GM13976 (cell line): ENCODE measurements around the gene VIL1.

Source experiments
- DNase-seq: peaks from one replicate; pipeline ENCODE4 v3.0.0; 2012; ENCODE audit warnings: low spot score
- CTCF ChIP-seq: IDR thresholded peaks from 2 replicates; pipeline ENCODE4 v1.5.1; 2012; ENCODE audit warnings: borderline replicate concordance, mild to moderate bottlenecking; ENCODE audit not compliant: insufficient read depth; ENCODE audit errors: extremely low read depth, missing control alignments, control extremely low read depth
- in situ Hi-C: fragments of 300-500 bp; cut with MboI; formaldehyde crosslinking; loops from one replicate; pipeline ENCODE4 v1.12.0; 2022; ENCODE audit warnings: low sequenced_read_pairs, mixed read lengths, inconsistent platforms; ENCODE audit not compliant: unreplicated experiment

Gene VIL1

GRCh38 chr2:218422403-218423086 is 3.6 kb downstream of the VIL1 start:
- no peak for DNase-seq

GRCh38 chr2:218423584-218423983 is 4.7 kb downstream of the VIL1 start:
- no peak for TF ChIP-seq CTCF
- in situ Hi-C loops = loop anchor here (25.0 kb wide), 2 partner anchors 214 to 414 kb away; partner anchors contain the start of gene PRKAG3
- DNase-seq = no peak

More at GRCh38 chr2:218422403-218423086, 3.6 kb downstream of the VIL1 start:
- in situ Hi-C loops = loop anchor here (25.0 kb wide), 2 partner anchors 215 to 415 kb away; partner anchors contain the start of gene PRKAG3
- no peak for TF ChIP-seq CTCF

- in situ Hi-C loops = no loop called here
- DNase-seq = no peak
- TF ChIP-seq CTCF = no peak
These were observed 6.6 kb downstream of the VIL1 start for GRCh38 chr2:218425531-218425930.

- TF ChIP-seq CTCF = no peak
- in situ Hi-C loops = no loop called here
- DNase-seq = no peak
These were observed 8.8 kb downstream of the VIL1 start for GRCh38 chr2:218427741-218428140.

GRCh38 chr2:218428846-218429558 is 10.1 kb downstream of the VIL1 start:
- DNase-seq = peak; percentile 21
- in situ Hi-C loops = no loop called here
- TF ChIP-seq CTCF = no peak

- in situ Hi-C loops = no loop called here
- no peak for TF ChIP-seq CTCF
- DNase-seq = peak; percentile 28
These were observed 11.2 kb downstream of the VIL1 start for GRCh38 chr2:218429911-218430692.
